Fibroblast of skin of left quadriceps (primary cell): ENCODE results near the gene JAML.

Experiments
- DNase-seq, 2 experiments: peaks; one replicate each; pipeline ENCODE4 v3.0.0-alpha.2; 2013; ENCODE audit warnings: low read depth in 2 of 2

The JAML gene

GRCh38 chr11:118224511-118225188 lies at the start of gene JAML:
Gene JAML, minus strand, starts transcription at chr11:118225011. Its CDS starts 10,145 bp downstream, at chr11:118214866.
- no peak for DNase-seq

- no peak for DNase-seq
These were observed 49.4 kb upstream of the JAML start for GRCh38 chr11:118274186-118274585.

GRCh38 chr11:118272001-118272400 lies 47.2 kb upstream of the JAML start:
- no peak for DNase-seq

- no peak for DNase-seq
These were observed 42.7 kb upstream of the JAML start for GRCh38 chr11:118267486-118267885.

- DNase-seq: no peak
These were observed 41.1 kb upstream of the JAML start for GRCh38 chr11:118265954-118266353.

GRCh38 chr11:118264569-118265465 lies 40.0 kb upstream of the JAML start:
- no peak for DNase-seq

GRCh38 chr11:118263695-118264568 lies 39.1 kb upstream of the JAML start, which contains the start of gene MPZL2:
Gene MPZL2, minus strand, starts transcription at chr11:118264297. Its CDS starts 144 bp downstream, at chr11:118264153.
- DNase-seq: no peak

- no peak for DNase-seq
These were observed 38.3 kb upstream of the JAML start for GRCh38 chr11:118263112-118263511.

- no peak for DNase-seq
These were observed 35.5 kb upstream of the JAML start for GRCh38 chr11:118260353-118260752.

GRCh38 chr11:118259138-118259537 lies 34.3 kb upstream of the JAML start:
- no peak for DNase-seq

- no peak for DNase-seq
These were observed 33.6 kb upstream of the JAML start for GRCh38 chr11:118258410-118258809.

- no peak for DNase-seq
These were observed 27.9 kb upstream of the JAML start for GRCh38 chr11:118252688-118253087.

- DNase-seq: peak; percentile 49 to 53
These were observed 27.2 kb upstream of the JAML start, which contains the start of gene MPZL3 for GRCh38 chr11:118251858-118252652. Gene MPZL3, minus strand, starts transcription at chr11:118252365. Its CDS starts 71 bp downstream, at chr11:118252294.

- no peak for DNase-seq
These were observed 22.2 kb upstream of the JAML start for GRCh38 chr11:118247041-118247440.

- no peak for DNase-seq
These were observed 21.2 kb upstream of the JAML start for GRCh38 chr11:118245936-118246562.

GRCh38 chr11:118243993-118244762 lies 19.4 kb upstream of the JAML start:
- no peak for DNase-seq

- no peak for DNase-seq
These were observed 18.4 kb upstream of the JAML start for GRCh38 chr11:118243161-118243560.

GRCh38 chr11:118241764-118242098 lies 16.9 kb upstream of the JAML start:
- DNase-seq: no peak

GRCh38 chr11:118240999-118241763 lies 16.4 kb upstream of the JAML start:
- DNase-seq: no peak
